ENCODE results near the gene TULP4. TPM values are rescaled to one million over a fixed set of nuclear protein-coding genes. Genes with fewer than 3 reads are reported as not detected.

Gene TULP4
- total RNA-seq, 1 donor from 2014 or later = 134 TPM

Other genes starting within 250 kb of the TULP4 start
- gene SERAC1, start 144.2 kb upstream of the TULP4 start, total RNA-seq = 9.3 and 11.9 TPM in 2 replicates
- gene GTF2H5, start 144.1 kb upstream of the TULP4 start, total RNA-seq = 4.9 and 7.2 TPM in 2 replicates
- gene TMEM181, start 247.6 kb downstream of the TULP4 start, total RNA-seq = 43.9 and 57.9 TPM in 2 replicates

Data from dermis blood vessel endothelial cell (primary cell).